Measurements from ENCODE around the gene LAMC1. TPM values are rescaled to one million over a fixed set of nuclear protein-coding genes. Genes with fewer than 3 reads are reported as not detected.
"Not testable (repeated sequence)": the region's sequence is repeated elsewhere in the genome, so short reads cannot be mapped to it uniquely, and the experiment has no call there.

The LAMC1 gene
- total and polyA plus RNA-seq, 4 donors: 20.8 to 247 (median 154) TPM

DNA sequence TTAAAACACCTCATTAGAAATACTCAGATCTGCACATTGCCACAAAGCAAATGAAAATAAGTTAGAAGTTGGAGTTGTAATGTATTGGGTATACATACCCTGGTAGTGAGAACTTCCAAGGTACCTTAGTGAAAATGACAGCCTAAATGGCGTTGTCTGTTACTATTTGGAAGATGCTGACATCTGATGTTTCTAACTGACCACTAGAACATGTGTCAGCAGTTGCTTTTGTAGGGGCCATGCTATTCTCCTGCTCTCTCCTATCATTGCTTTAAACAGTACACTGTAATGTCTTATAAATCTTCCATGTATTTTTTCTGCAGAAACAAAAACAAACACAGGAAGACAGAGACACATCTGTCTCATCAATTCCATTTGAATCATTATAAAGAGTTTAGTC lies 40.1 kb downstream of the LAMC1 start:
- intact Hi-C loops (cut with DNase I): no loop called here
- Histone ChIP-seq H3K4me1 (ENCODE audit: control insufficient read depth in 1 of 2, insufficient read depth in 2 of 2, low read length in 2 of 2) (peaks cover 5 to 14% of the 10 kb centered on the region in 2 donors), H3K4me3 (ENCODE audit: low read length in 2 of 2) (no peak overlapping the region), H3K36me3 (ENCODE audit: control insufficient read depth in 1 of 2, insufficient read depth in 2 of 2, low read length in 1 of 2) (no peaks in the 10 kb centered on the region), H3K9me3 (ENCODE audit: control insufficient read depth, low read length) (no peaks in the 10 kb centered on the region), H3K27ac (ENCODE audit: low read depth in 1 of 2, low read length in 2 of 2) (no peak overlapping the region), H3K27me3 (ENCODE audit: control insufficient read depth in 1 of 2, insufficient read depth in 2 of 2, low read length in 1 of 2) (no peaks in the 10 kb centered on the region)
- no peak for DNase-seq
- WGBS, 2 donors: 62 to 73% methylated on average over 1 of the region's 1 CpG
- no peak for ATAC-seq (ENCODE audit: low FRiP score)

GRCh38 chr1:183065168-183065706 lies 42.0 kb downstream of the LAMC1 start:
- Histone ChIP-seq H3K36me3 (ENCODE audit: control insufficient read depth in 1 of 2, insufficient read depth in 2 of 2, low read length in 1 of 2) (no peaks in the 10 kb centered on the region), H3K27ac (ENCODE audit: low read depth in 1 of 2, low read length in 2 of 2) (no peak overlapping the region), H3K4me1 (ENCODE audit: control insufficient read depth in 1 of 2, insufficient read depth in 2 of 2, low read length in 2 of 2) (peaks cover 1 to 5% of the 10 kb centered on the region in 2 donors), H3K4me3 (ENCODE audit: low read length in 2 of 2) (no peak overlapping the region), H3K27me3 (ENCODE audit: control insufficient read depth in 1 of 2, insufficient read depth in 2 of 2, low read length in 1 of 2) (no peaks in the 10 kb centered on the region), H3K9me3 (ENCODE audit: control insufficient read depth, low read length) (no peaks in the 10 kb centered on the region)
- intact Hi-C loops (cut with DNase I): no loop called here
- WGBS, 2 donors: 84 to 89% methylated on average over 6 of the region's 6 CpGs
- DNase-seq (no peak), ATAC-seq (ENCODE audit: low FRiP score) (no peak)

GRCh38 chr1:183066432-183066831 lies 43.2 kb downstream of the LAMC1 start:
- H3K4me1 ChIP-seq (ENCODE audit: control insufficient read depth in 1 of 2, insufficient read depth in 2 of 2, low read length in 2 of 2); H3K4me3 ChIP-seq (ENCODE audit: low read length in 2 of 2); DNase-seq; H3K9me3 ChIP-seq (ENCODE audit: control insufficient read depth, low read length); ATAC-seq (ENCODE audit: low FRiP score); H3K27me3 ChIP-seq (ENCODE audit: control insufficient read depth in 1 of 2, insufficient read depth in 2 of 2, low read length in 1 of 2); H3K27ac ChIP-seq (ENCODE audit: low read depth in 1 of 2, low read length in 2 of 2); intact Hi-C loops (cut with DNase I); H3K36me3 ChIP-seq (ENCODE audit: control insufficient read depth in 1 of 2, insufficient read depth in 2 of 2, low read length in 1 of 2): not testable (repeated sequence)
- WGBS, 2 donors: 66 to 67% methylated on average over 2 of the region's 2 CpGs

GRCh38 chr1:183069562-183070216 lies 46.5 kb downstream of the LAMC1 start:
- H3K27me3 ChIP-seq (ENCODE audit: control insufficient read depth in 1 of 2, insufficient read depth in 2 of 2, low read length in 1 of 2): no peaks in the 10 kb centered on the region
- H3K27ac ChIP-seq (ENCODE audit: low read depth in 1 of 2, low read length in 2 of 2): no peak overlapping the region
- peaks cover 8 to 23% of the 10 kb centered on the region in 2 donors for H3K4me1 ChIP-seq (ENCODE audit: control insufficient read depth in 1 of 2, insufficient read depth in 2 of 2, low read length in 2 of 2)
- no peaks in the 10 kb centered on the region for H3K9me3 ChIP-seq (ENCODE audit: control insufficient read depth, low read length)
- no peaks in the 10 kb centered on the region for H3K36me3 ChIP-seq (ENCODE audit: control insufficient read depth in 1 of 2, insufficient read depth in 2 of 2, low read length in 1 of 2)
- no peak for ATAC-seq (ENCODE audit: low FRiP score)
- no peak overlapping the region for H3K4me3 ChIP-seq (ENCODE audit: low read length in 2 of 2)
- 40 to 47% methylated on average over 4 of the region's 4 CpGs for WGBS, 2 donors
- intact Hi-C loops (cut with DNase I): no loop called here
- no peak for DNase-seq

DNA sequence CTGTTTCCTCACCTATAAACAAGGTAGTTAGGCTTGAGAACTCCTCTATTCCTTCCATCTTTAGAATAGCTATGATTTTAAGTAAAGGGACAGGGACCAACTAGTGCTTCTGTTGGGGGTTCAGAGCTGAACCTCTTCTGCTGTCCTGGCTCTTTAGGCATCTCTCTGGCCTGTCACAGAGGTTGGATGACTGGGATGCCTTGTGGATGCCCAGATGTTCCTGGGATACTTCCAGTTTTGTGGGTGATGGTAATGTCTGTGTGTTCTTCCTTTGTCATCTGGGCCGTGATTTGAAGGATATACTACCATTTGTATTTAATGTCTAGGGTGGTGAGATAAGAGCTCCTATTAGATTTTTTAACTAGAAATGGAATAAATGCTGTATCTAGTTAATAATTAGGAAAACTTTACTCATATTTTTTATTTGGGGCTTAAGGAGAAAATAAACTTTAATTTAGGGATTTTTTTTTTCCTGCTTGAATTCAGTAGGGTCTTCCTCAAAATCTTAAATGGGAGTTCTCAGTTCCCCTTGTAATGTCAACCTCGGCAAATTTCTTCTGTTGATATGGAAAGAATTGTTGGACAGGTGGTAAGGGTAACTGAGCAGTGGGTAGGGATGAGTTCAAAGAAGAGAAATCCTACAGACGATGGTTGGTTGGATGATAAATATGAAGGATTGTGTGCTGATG lies 47.2 kb downstream of the LAMC1 start:
- ATAC-seq (ENCODE audit: low FRiP score) (no peak), DNase-seq (no peak)
- intact Hi-C loops (cut with DNase I): no loop called here
- WGBS, 2 donors: 84 to 85% methylated on average over 3 of the region's 3 CpGs
- Histone ChIP-seq H3K27me3 (ENCODE audit: control insufficient read depth in 1 of 2, insufficient read depth in 2 of 2, low read length in 1 of 2) (no peaks in the 10 kb centered on the region), H3K36me3 (ENCODE audit: control insufficient read depth in 1 of 2, insufficient read depth in 2 of 2, low read length in 1 of 2) (no peaks in the 10 kb centered on the region), H3K9me3 (ENCODE audit: control insufficient read depth, low read length) (no peaks in the 10 kb centered on the region), H3K4me1 (ENCODE audit: control insufficient read depth in 1 of 2, insufficient read depth in 2 of 2, low read length in 2 of 2) (peaks cover 8 to 23% of the 10 kb centered on the region in 2 donors), H3K27ac (ENCODE audit: low read depth in 1 of 2, low read length in 2 of 2) (no peak overlapping the region), H3K4me3 (ENCODE audit: low read length in 2 of 2) (no peak overlapping the region)

DNA sequence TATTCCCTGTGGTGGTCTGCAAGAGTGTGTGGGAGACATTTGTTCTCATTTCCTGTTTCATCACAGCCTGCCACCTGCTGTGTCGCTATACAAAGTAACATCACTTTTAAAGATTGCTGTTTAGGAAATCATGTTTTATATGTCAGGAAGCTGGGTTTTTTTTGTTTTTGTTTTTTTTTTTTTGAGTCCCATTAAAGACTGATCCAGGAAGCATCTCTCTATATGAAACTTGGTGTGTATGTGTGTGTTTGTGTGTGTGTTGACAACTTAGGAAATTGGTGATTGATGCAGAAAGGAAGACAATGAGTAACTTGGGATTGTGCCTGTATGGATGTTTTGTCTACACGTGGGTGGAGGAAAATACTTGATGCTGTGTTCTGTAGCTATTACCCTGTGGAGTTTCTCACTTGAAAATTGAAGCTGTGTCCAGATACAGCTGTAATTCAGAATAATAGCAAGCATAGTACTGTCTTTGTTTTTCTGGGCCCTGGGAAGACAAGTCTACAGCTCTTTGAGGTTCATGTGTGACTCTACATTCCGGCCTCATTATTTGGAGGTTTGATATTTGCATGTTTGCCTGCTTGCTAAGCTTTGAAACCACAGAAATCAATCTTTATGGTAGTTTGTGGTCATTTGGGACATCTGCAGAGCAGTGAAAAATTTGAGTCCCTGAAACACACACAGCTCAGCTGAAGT lies 47.9 kb downstream of the LAMC1 start:
- 26 to 42% methylated on average over 3 of the region's 3 CpGs for WGBS, 2 donors
- no peak overlapping the region for H3K27ac ChIP-seq (ENCODE audit: low read depth in 1 of 2, low read length in 2 of 2)
- intact Hi-C loops (cut with DNase I): no loop called here
- no peak for DNase-seq
- H3K4me1 ChIP-seq (ENCODE audit: control insufficient read depth in 1 of 2, insufficient read depth in 2 of 2, low read length in 2 of 2): peaks cover 9 to 23% of the 10 kb centered on the region in 2 donors
- no peak for ATAC-seq (ENCODE audit: low FRiP score)
- no peak overlapping the region for H3K4me3 ChIP-seq (ENCODE audit: low read length in 2 of 2)
- H3K36me3 ChIP-seq (ENCODE audit: control insufficient read depth in 1 of 2, insufficient read depth in 2 of 2, low read length in 1 of 2): no peaks in the 10 kb centered on the region
- H3K27me3 ChIP-seq (ENCODE audit: control insufficient read depth in 1 of 2, insufficient read depth in 2 of 2, low read length in 1 of 2): no peaks in the 10 kb centered on the region
- H3K9me3 ChIP-seq (ENCODE audit: control insufficient read depth, low read length): no peaks in the 10 kb centered on the region

GRCh38 chr1:183072595-183072994 lies 49.4 kb downstream of the LAMC1 start:
- H3K27me3 ChIP-seq (ENCODE audit: control insufficient read depth in 1 of 2, insufficient read depth in 2 of 2, low read length in 1 of 2); ATAC-seq (ENCODE audit: low FRiP score); intact Hi-C loops (cut with DNase I); H3K9me3 ChIP-seq (ENCODE audit: control insufficient read depth, low read length); H3K36me3 ChIP-seq (ENCODE audit: control insufficient read depth in 1 of 2, insufficient read depth in 2 of 2, low read length in 1 of 2); DNase-seq; H3K4me3 ChIP-seq (ENCODE audit: low read length in 2 of 2): not testable (repeated sequence)
- 75 to 79% methylated on average over 7 of the region's 7 CpGs for WGBS, 2 donors
- Histone ChIP-seq H3K4me1 (ENCODE audit: control insufficient read depth in 1 of 2, insufficient read depth in 2 of 2, low read length in 2 of 2) (peaks cover 13 to 30% of the 10 kb centered on the region in 2 donors), H3K27ac (ENCODE audit: low read depth in 1 of 2, low read length in 2 of 2) (peak overlapping the region in 1 of 2 donors; percentile 22)

GRCh38 chr1:183073320-183073719 lies 50.1 kb downstream of the LAMC1 start:
- Histone ChIP-seq H3K4me3 (ENCODE audit: low read length in 2 of 2) (no peak overlapping the region), H3K27me3 (ENCODE audit: control insufficient read depth in 1 of 2, insufficient read depth in 2 of 2, low read length in 1 of 2) (no peaks in the 10 kb centered on the region), H3K4me1 (ENCODE audit: control insufficient read depth in 1 of 2, insufficient read depth in 2 of 2, low read length in 2 of 2) (peaks cover 13 to 30% of the 10 kb centered on the region in 2 donors), H3K36me3 (ENCODE audit: control insufficient read depth in 1 of 2, insufficient read depth in 2 of 2, low read length in 1 of 2) (no peaks in the 10 kb centered on the region), H3K27ac (ENCODE audit: low read depth in 1 of 2, low read length in 2 of 2) (no peak overlapping the region), H3K9me3 (ENCODE audit: control insufficient read depth, low read length) (no peaks in the 10 kb centered on the region)
- intact Hi-C loops (cut with DNase I): no loop called here
- DNase-seq: no peak
- ATAC-seq (ENCODE audit: low FRiP score): no peak
